ENCODE data around the gene WDR3.

GRCh38 chr1:117905019-117905418, 24.5 kb upstream of the WDR3 start:
- no peak for TF ChIP-seq CTCF (IDR thresholded peaks at IDR 0.05; ENCODE audit: extremely low read depth in 1 of 2, insufficient read depth in 1 of 2, low read depth in 1 of 2, low read length in 2 of 2)
- TF ChIP-seq JUN (IDR thresholded peaks at IDR 0.05; ENCODE audit: borderline replicate concordance, insufficient read depth, insufficient read length, low read depth) = no peak
- no peak for TF ChIP-seq FOS (IDR thresholded peaks at IDR 0.05; ENCODE audit: borderline replicate concordance, insufficient read depth, low read length)
- no peak for TF ChIP-seq POLR2AphosphoS5 (IDR thresholded peaks at IDR 0.05; ENCODE audit: insufficient read depth, low read depth, low read length)
- no peak for TF ChIP-seq MAX (IDR thresholded peaks at IDR 0.05; ENCODE audit: insufficient read depth, insufficient read length)
- no peak for TF ChIP-seq MYC (IDR thresholded peaks at IDR 0.05; ENCODE audit: low read depth, low read length)
- no peak for TF ChIP-seq POLR2A (IDR thresholded peaks at IDR 0.05; ENCODE audit: low read depth, low read length)
- no peak for TF ChIP-seq GATA2 (IDR thresholded peaks at IDR 0.05; ENCODE audit: insufficient read depth, insufficient read length, low read depth, low read length)

Data from endothelial cell of umbilical vein (primary cell).